Suppressor macrophage (primary cell): ENCODE results near the gene OTULIN.
A peak's percentile ranks its signal among the peaks of the same experiment; 100 is the strongest.

Experiments used
- DNase-seq, 4 experiments: peaks; one replicate each; pipeline ENCODE4 v3.0.0-alpha.2; 2020 to 2022
- total RNA-seq, 17 experiments: gene quantifications; one replicate each; lab custom pipeline; 2026; ENCODE audit warnings: mixed read lengths in 6 of 17, inconsistent platforms in 3 of 17; lab: John Stamatoyannopoulos, UW

The OTULIN gene
- 32.3 to 101 (median 74.9) reads per million in 17 experiments for total RNA-seq

DNA sequence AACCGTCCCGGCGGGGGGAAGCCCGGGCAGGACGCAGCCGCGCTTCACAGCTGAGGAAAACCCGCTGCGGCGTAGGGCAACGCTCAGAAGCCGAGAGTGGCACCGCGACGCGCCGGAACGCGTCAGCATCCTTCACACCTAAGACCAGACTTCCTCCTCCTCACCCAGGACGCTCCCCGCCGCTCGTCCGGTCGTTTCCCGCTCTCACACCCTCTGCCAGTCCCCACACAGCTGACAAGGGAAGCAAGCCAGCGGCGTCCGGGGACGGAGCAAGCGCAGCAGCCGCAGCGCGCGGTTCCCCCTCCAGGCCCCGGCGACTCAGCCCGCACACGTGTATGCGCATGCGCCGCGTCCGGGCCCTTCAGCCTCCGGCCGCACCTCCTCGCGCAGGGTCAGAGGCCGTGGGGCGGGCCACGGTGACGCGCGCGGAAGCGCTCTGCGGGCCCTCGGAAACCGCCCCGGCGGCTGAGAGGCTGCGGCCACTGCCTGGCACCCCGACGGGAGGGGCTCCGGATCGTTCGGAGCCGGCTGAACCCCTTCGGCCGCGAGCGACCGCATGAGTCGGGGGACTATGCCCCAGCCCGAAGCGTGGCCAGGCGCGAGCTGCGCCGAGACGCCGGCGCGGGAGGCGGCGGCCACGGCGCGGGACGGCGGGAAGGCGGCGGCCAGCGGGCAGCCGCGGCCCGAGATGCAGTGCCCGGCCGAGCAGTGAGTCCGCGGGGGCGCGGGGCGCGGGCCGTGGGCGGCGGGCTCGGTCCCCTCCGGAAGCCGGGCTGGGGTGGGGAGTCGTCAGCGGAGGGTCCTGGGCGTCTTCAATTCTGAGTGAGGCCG is at the start of gene OTULIN:
TSS of gene OTULIN (plus strand) at position 449 of the 831 bp plus-strand sequence. CDS start at position 557, 108 bp downstream.
- peak; percentile 97 to 99 (median 98) for DNase-seq

DNA sequence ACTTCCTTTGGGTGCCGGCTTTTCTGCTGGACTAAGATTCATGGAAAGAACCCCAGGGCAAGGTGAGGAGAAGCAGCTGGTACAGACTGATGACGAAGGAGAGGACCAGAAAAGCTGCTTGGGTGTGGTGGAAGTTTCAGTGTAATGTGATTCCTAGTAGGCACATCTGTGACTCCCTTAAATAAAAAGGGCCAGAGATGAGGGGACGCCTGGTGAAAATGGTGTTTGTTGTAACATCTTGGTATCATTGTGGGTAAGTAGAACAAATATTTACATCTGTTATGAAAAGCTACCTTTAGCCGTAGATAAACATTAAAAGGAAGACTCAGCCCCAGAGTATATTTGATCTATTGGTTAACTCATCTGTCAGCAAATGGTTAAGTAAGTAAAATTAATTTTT is 49.2 kb upstream of the OTULIN start:
- DNase-seq = no peak

DNA sequence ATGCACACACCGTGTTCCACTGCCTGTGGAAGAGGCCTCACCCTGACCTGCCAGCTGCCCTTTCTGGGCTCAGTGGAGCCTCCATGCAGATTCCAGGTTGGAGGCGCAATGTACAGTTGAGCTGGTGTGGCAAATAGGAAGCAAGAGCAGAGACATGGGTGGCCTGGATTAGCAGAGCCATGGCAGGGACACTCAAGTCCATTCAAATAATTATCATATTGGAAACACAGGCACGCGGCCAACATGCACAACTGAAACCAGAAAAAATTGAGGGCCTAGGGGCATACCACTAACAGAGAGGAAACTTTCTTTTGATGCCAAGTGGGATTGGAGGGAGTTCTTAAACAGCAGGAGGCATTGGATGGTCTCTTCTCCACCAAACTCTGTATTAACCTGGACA is 47.1 kb upstream of the OTULIN start:
- DNase-seq = no peak

DNA sequence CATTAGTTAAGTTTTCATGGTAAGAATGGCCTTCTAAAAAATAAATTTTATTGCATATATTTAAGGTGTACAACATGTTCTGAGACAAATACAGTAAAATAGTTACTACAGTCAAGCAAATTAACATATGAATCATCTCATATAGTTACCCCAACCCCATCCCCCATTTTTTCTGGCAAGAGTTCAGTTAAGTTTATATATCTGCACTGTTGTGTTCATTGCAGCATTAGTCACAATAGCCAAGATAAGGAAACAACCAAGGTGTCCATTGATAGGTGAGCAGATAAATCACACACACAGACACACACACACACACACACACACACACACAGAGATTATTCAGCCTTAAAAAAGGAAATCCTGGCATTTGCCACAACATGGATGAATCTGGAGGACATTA is 37.2 kb upstream of the OTULIN start:
- no peak for DNase-seq

DNA sequence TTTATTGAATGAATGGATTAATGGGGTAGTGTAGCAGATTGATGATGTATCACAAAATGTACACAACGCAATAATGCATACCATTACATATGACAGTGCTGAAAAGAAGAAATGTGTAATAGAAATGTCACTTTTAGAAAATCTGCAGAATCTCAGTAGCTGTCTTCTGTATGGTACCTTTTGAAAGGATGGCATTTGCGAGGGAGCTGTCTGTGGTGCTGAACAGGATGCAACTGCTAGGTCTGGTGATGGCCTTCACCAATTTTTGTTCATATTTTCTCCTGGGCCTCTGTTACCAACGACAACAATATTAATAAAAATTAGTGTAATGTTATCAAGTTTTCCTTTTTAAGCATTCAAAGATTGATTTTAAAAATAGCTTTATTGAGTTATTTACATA is 36.2 kb upstream of the OTULIN start:
- DNase-seq = peak; percentile 52 to 77 (median 66)

DNA sequence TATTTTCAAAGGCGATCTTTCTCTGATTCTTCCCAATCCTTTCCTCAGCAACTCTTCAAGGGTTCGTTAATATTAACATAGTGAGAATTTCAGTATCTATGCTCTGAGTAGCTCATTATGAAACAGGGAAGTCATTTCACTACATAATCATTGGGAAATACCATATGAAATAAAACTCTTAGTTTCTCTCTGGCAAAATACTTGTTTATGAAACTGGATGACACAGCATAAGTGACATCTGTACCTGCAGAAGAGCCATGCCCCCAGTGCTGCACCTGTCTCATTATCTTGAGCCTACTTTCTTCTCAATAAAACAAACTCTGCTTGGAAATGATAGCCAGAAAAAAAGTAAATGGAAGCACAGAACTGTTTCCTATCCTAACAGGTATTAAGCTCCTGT is 33.8 kb upstream of the OTULIN start:
- DNase-seq = peak in 1 of 4 experiments; percentile 22

DNA sequence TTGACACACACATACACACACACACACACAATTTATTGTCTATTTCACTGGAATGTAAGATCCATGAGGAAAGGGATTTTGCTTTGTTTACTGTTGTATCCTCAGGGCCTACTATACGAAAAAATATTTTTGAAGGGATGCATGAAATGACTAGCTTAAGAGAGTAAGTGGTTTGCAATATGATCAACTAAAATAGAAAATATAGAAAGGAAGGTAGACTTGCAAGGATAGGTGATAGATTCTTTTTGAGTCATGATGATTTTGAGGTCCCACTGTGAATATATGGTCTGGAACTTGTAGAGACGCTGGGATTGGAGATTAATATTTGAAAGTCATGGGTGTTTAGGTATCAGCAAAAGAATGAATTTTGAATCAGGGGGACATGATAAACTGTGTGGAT is 28.9 kb upstream of the OTULIN start:
- DNase-seq = no peak

DNA sequence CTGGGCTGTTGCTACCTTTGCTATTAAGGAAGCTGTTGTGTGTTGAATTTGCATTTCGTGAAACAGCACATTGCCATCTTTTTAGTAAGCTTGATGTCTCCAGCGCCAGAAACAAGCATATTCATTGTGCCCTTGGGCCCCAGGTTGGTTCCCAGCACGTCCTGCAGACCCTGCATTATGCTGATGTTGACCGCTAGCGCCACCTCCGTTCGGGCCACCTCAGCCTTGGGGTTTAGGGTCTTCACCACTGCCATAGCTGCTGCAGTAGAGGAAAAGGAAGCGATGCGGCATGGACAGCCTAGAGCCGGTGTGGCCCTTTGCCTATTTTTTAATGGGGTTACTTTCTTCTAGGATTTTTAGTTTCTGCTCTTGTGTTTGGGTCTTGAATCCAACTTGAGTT is 23.8 kb upstream of the OTULIN start:
- DNase-seq = no peak

DNA sequence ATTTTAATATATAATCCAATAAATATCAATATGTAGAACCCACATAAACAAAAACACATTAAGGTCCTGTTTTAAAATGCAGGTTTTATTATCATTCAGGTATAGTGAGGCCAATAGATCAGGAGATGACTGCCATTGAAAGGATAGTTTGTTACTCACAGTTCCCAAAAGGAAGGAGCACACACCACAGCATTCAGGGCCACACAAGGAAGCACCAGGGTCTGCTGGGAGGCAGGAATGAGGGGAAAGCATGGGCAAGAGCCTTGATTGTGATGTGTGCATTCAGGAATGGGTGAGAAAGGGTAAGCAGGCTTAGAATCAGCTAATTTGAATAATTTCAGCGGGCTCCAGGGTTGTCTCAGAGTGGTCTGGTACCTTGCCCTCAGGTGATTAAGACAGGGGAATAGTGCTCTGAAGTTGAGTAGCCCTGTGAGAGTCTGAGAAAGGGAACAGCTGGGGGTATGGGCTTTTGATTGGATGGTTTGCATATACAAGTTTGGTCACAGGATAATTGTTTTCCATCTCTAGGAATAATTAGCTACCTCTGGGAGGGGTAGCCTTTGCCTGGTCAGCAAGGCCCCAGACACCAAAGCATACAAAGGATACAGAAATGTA is 19.8 kb upstream of the OTULIN start:
- DNase-seq = no peak

DNA sequence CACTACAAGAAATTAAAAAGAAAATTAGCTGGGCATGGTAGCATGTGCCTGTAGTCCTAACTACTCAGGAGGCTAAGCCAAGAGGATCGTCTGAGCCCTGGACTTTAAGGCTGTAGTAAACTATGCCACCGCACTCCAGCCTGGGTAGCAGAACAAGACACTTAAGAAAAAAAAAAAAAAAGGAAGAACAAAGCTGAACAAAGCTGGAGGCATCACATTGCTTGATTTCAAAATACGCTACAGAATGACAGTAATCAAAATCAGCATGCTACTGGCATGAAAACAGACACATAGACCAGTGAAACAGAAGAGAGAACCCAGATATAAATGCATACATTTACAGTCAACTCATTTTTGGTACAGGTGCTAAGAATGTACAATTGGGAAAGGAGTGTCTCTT is 14.5 kb upstream of the OTULIN start:
- DNase-seq = peak; percentile 9 to 62 (median 47)

DNA sequence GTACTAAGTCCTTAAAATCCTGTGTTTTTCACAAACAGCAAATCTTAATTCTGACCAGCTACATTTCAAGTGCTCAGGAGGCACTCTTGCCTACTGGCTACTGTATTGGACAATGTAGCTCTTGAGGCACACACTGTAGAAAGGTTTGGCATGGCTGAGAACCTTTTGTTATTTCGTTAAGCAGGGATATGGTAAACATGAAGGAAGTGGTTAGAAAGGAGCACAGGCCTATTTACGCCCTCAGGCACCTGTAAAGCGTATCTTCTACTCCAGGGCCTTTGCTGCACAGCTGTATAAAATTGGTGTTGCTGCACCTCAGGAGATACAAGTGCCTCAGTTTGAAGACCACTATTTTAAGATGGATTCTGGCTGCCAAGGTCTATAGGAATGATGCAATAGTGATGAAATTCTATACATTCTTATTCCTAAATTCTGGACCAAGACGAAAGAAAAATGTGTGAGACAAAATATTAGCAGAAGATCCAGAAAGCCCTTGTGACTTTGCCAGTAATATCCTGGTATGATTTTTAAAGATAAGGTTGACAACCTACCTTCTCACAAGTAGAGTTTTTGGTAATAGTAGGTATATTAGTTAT is 9.3 kb upstream of the OTULIN start:
- DNase-seq = no peak

DNA sequence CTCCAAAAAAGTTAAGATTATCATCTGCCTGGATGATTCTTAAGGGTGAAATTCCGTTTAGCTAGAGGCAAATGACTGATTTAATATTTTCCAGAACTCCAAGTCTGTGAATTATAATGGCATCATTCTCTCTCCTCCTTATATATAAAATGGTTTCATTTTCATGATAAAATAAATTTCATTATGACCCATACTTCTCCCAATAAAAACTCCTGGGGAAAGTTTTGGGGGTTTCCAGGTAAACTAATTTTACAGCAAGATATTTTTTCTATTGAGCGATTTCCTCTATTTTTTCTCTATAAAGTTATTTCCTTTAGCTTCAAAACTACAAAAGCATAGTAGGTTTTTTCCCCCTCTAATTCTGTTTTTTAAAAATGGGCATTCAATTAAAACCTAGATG is 7.6 kb upstream of the OTULIN start:
- no peak for DNase-seq

DNA sequence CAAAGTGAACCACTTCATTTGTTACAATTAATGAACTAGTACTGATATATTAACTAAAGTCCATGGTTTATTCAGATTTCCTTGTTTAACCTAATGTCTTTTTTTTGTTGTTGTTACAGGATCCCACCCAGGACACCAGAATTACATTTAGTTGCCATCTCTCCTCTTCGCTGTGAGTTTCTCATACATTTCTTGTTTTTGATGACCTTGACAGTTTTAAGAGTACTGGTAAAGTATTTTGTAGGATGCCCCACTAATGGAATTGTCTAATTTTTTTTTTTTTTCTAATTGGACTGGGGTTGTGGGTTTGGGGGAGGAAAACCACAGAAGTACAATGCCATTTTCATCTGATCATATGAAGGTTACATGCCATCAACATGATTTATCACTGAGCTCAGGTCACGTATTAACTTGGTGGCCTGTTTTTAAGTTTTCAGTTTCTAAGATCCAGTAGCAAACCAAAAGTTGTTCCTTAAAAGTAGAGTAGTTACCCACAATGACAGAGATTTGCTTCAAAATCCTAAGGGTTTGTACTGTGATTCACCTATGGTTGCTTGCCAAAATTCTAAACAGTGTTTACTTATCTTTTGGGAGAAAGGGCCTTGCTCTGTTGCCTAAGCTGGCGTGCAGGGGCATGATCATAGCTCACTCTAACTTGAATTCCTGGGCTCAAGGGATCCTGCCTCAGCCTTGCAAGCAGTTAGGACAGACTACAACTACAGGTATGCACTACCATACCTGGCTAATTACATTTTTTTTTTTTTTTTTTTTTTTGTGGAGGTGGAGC is 4.5 kb upstream of the OTULIN start:
- no peak for DNase-seq

DNA sequence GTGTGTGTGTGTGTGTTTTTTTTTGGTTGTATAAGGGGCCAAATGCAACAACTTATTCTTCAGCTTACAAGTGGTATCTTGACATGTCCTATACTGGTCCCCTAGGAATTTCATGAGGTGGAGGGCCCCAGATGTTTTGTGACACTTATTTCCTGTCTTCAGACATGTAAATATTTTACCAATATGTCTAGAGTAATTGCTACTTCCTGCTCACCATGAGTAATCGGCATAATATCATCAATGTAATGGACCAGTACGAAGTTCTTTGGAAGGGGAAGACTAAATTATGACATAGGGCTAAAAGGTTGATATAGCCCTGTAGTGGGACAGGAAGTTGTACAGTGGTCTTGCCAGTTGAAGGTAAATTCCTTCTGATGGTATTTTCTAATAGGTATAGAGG is 3.7 kb upstream of the OTULIN start:
- no peak for DNase-seq

DNA sequence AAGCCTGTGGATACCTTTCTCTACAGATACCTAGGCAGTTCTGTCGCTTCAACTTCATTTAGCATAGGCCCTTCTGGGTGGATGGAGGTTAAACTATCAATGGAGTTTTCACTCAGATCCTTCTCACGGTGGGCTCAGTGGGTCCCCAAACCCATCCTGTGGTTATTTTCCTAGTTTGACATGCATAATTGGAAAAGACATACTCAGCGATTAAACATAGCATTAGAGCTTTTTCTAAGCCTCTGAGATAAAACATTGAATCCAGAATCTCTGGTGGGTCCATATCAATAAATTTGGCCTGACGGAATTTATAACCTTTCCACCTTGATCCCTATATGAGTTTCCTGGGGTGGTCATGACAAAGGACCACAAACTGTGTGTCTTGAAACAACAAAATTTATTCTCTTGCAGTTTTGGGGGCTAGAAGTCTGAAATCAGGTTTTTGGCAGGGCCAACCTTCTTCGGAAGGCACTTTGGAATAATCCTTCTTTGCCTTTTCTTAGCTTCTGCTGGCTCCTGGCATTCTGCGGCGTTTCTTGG is 1.7 kb upstream of the OTULIN start:
- no peak for DNase-seq

DNA sequence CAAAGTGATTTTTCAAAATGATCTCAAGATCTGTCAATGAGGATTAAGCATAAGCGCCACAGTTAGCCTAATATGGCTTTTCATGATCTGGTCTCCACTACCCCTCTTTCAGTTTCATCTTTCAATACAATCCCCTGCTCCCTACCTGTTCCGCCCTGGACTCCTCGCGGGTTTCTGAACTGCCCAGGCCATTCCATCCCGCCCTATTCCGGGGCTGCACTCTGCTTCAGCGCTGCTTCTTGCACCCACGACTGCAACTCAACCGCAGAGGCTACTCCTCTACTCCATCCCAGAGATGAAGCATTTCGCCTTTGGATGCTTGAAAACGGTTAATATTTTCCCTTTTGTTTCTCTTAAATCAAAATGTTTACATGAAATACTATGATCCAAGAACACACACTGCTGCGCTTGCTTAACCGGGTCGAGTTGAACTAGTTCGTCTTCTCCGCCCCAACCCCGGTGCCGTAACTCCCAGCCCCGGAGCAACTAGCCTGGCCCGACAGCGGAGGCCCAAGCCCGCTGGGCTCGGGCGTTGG is 716 bp upstream of the OTULIN start:
- peak in 2 of 4 experiments; percentile 21 to 38 for DNase-seq

DNA sequence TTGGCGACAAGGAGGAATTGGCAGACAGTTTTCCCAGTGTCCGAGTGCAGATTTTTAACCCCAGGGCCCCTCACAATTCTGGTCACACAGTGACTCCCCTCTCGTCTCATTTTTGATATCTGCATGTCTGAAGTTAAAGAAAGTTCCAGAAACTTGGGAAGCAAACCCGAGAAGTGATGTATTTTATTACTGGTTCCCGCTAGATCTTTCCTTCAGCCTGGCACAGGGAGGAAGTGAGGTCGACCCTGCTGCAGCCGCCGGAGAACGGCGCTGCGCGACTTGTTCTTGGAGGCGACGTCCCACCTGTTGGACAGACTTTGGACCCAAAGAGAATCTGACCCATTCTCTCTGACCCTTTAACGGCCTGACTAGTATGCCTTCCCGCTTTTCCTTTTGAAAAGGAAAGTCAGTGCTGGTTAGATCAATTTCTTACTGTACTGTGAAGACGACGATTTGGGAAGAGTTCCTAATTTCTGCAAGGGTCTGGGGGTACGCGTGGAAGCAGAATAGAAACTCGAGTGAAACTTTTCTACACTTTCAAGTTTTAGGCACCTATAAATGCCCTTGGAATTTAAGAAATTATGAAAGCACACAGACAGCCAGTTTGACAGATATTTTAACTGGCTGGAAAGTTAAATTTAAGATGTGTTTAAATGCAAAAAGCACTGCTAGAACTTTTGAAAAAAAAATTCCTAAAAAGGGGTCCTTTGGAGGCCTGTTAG is 744 bp downstream of the OTULIN start:
- DNase-seq = peak; percentile 44 to 64 (median 56)

DNA sequence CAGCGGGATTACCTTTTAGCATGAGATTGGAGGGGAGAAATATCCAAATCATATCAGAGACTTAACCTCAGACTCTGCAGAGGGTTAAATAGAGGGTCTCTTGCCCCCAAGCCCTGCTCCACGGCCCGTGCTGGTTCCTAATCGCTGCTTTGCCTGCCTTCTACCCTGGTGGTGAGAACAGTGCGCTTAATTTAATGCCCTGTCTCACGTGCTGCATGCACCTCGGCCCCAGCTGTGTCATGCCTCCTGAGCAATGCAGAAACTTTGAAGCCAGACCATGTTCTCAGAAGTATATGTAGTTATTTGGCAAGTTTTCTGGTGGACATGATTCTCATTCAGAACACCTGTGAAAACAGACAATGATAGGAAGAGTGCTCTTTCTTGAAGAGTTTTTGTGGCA is 1.4 kb downstream of the OTULIN start:
- DNase-seq = peak in 3 of 4 experiments; percentile 33 to 49 (median 43)

DNA sequence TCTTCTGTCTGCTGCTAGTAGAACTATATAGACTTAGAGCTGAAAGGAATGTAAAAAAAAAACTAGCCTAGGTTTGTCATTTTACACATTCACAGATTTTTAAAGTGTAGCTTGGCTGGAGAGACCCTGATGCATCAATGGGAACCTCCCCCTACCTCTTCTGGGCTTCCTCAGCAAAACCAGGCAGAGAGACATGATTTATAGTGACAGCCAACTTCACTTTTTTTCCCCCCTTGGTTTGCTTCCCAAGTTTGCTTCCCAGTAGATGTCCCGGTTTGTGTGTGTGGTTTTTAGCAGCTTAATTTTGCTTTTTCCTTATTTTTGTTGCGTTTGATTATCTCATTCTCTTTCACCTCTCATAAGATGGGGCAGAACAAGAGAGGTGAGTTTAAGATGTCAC is 1.8 kb downstream of the OTULIN start:
- no peak for DNase-seq

DNA sequence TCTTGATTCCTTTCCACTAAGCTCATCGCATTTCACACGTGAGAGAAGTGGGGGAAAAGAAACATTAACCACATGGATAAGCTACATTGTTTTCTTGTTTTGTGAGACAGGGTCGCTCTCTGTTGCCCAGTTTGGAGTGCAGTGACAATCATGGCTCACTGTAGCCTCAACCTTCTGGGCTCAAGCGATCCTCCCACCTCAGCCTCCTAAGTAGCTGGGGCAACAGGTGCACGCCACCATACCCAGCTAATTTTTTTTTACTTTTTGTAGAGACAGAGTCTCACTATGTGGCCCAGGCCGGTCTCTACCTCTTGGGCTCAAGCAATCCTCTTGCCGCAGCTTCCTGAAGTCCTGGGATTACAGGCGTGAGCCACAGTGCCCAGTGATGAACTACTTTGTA is 2.8 kb downstream of the OTULIN start:
- DNase-seq = no peak

DNA sequence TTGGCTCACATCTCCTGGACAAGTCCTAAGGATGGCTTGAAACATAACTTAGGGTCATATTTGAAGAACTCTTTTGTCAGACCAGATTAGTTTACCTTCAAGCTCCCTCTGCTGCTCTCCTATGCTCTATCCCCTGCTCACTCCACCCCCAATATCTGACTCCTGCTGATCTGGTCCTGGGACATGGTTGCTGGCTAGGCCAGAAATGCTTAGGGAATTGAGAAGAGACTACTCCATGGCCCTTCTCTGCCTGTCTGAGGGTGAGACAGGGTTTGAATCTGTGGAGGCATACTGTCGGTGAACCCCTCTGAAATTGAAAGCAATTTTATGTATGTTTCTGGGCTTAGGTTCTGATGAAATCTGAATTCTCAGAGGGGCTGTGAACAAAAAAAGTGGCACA is 3.3 kb downstream of the OTULIN start:
- DNase-seq = no peak

DNA sequence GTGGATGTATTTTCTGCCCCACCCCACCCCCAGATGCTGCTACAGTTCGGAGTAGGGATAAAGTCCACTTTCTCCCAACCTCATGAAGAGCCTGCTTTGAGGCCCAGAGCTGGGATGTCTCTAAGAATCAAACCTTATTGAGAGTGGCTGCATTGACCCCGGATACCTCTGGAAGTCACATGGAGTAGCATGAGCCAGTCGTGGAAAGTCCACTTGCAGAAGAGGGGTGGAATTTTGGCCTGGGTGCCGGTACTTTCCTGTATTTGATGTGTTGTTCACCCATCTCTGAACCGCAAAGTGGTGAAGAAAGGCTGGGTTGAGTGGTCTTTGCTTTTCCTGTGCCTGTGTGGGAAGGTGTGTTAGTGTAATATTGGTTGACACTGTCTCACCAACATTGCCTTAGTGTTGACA is 3.7 kb downstream of the OTULIN start:
- DNase-seq = no peak
